ENCODE results near the gene RPS6KA5.

RPS6KA5 gene

DNA sequence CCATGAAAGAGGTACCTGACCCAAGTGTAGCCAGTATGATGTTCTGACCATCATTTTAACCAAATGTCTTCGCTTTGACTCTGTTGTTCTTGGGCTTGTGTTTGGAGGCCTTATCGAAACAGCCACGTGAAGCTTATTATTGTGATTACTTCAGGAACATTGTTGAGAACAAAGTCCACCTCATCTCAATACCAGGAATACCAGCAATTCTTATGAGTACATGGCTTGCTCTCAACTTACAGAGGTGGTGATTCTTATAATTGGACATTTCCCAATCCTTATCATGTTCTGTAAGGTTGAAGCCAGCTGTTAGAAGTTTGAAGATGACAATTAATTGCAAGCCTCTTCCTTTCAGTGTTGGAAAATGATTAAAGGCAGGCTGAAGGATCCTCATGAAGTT is 21.8 kb upstream of the RPS6KA5 start:
- TF ChIP-seq, protein P1, sequence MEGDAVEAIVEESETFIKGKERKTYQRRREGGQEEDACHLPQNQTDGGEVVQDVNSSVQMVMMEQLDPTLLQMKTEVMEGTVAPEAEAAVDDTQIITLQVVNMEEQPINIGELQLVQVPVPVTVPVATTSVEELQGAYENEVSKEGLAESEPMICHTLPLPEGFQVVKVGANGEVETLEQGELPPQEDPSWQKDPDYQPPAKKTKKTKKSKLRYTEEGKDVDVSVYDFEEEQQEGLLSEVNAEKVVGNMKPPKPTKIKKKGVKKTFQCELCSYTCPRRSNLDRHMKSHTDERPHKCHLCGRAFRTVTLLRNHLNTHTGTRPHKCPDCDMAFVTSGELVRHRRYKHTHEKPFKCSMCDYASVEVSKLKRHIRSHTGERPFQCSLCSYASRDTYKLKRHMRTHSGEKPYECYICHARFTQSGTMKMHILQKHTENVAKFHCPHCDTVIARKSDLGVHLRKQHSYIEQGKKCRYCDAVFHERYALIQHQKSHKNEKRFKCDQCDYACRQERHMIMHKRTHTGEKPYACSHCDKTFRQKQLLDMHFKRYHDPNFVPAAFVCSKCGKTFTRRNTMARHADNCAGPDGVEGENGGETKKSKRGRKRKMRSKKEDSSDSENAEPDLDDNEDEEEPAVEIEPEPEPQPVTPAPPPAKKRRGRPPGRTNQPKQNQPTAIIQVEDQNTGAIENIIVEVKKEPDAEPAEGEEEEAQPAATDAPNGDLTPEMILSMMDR (IDR thresholded peaks at IDR 0.05; ENCODE audit: insufficient read depth, missing control alignments), result no peak
- DNase-seq (ENCODE audit: insufficient read length, low spot score) (no peak), FAIRE-seq (no peak)

DNA sequence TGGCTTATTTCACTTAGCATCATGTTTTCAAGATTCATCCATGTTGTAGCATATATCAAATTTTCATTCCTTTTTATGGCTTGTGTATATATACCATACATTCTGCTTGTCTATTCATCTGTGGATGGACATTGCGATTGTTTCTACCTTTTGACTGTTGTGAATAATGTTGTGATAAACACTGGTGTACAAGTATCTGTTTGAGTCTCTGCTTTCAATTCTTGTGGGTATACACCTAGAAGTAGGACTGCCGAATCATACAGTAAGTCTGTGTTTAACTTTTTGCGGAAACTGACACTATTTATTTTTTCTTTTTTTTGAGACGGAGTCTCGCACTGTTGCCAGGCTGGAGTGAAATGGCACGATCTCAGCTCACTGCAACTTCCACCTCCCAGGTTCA is 19.6 kb upstream of the RPS6KA5 start:
- TF ChIP-seq, protein P1 (IDR thresholded peaks at IDR 0.05; ENCODE audit: insufficient read depth, missing control alignments), result no peak
- FAIRE-seq (no peak), DNase-seq (ENCODE audit: insufficient read length, low spot score) (no peak)

DNA sequence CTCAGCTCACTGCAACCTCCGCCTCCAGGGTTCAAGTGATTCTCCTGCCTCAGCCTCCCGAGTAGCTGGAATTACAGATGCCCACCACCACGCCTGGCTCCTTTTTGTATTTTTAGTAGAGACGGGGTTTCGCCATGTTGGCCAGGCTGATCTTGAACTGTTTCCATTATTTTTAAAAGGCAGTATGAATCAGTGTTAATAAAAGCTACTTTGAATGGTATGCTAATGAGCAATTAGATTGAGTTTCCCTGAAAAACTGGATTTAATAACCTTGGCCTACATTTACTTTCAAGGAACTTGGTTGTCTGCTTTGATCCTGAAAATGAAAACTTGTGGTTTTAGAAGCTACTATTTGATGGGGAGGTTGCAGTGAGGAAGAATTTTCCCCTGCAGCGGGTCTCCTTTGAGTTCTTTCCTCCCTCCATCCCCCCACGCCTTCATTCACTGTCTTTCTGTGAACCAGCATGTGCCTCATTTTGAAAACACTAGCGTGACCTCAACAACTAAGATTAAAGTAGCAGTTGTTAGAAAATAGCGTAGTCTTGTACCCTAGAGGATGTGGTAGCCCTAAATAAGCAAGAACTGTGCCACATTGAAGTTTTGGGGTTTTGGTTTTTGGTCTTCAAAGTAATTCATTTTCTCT is 17.8 kb upstream of the RPS6KA5 start:
- DNase-seq (ENCODE audit: insufficient read length, low spot score) (no peak), FAIRE-seq (no peak)
- TF ChIP-seq, protein P1 (IDR thresholded peaks at IDR 0.05; ENCODE audit: insufficient read depth, missing control alignments), result no peak

DNA sequence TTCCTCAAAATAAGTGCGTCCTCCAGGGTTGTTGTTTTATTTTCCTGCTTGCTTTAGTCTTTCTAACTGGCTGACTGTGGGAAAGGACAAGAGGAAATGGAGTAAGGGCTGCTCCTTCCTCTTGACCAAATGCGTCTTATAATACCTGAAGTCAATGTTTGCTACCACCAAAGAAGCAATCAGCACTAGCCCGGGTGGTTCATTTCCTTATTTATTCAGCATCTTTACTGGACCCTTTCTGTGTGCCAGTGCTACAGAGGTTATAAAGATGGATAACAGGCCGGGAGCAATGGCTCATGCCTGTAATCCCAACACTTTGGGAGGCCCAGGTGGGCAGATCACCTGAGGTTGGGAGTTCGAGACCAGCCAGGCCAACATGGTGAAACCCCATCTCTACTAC is 15.1 kb upstream of the RPS6KA5 start:
- TF ChIP-seq, protein P1 (IDR thresholded peaks at IDR 0.05; ENCODE audit: insufficient read depth, missing control alignments), result no peak
- FAIRE-seq (no peak), DNase-seq (ENCODE audit: insufficient read length, low spot score) (no peak)

DNA sequence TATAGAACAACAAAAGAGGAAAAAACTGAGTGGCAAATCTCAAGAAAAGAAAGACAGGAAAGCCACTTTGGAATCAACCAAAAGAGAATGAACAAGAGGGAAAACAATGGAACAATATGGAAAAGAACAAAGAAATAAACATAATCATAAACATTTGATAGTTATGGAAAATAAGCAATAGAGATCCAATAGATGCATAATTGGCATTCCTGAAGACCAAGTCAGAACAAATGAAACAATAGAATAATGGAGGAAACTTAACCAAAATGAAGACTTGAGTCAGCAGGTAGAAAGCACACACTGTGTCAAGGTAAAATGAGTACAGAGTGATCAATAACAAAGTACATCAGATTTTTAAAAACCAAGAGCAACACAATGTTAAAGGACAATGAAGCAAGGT is 10.1 kb upstream of the RPS6KA5 start:
- FAIRE-seq (no peak), DNase-seq (ENCODE audit: insufficient read length, low spot score) (no peak)
- TF ChIP-seq, protein P1 (IDR thresholded peaks at IDR 0.05; ENCODE audit: insufficient read depth, missing control alignments), result no peak

DNA sequence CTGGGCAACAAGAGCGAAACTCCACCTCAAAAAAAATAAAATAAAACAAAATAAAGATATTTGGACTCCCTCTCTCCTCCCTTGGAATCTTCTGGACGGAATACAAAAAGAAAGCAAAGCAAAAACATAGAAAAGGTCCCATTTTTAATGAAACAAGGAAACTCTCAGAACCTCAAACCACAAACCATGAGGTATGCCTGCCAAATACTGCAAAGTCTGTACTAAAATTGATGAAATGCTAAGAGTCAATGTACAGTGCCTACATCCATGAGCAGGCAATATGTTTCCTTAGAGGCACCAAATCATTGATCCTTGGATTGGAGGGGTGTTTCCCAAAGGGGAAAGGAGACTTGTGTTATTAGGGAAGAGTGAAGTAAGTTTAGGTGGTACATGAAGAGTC is 8.2 kb upstream of the RPS6KA5 start:
- FAIRE-seq (no peak), DNase-seq (ENCODE audit: insufficient read length, low spot score) (no peak)
- TF ChIP-seq, protein P1 (IDR thresholded peaks at IDR 0.05; ENCODE audit: insufficient read depth, missing control alignments), result no peak

DNA sequence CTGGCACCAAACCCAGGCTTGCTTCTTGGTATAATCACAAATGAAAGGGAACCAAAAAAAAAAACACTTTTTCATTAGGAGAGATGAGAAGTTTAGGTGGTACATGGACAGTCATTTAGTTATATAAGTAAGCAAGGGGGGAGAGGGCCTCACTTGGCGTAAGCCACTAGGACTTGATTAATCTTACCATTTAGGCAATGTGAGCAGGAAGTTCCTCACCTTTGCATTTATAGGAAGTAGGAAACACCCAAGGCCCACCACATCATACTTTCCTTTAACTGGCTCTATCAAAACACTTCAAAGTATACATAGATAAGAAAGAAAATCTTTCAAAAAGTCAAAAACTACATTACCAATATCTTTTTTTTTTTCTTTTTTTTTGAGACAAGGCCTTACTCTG is 6.7 kb upstream of the RPS6KA5 start:
- DNase-seq (ENCODE audit: insufficient read length, low spot score) (no peak), FAIRE-seq (no peak)
- TF ChIP-seq, protein P1 (IDR thresholded peaks at IDR 0.05; ENCODE audit: insufficient read depth, missing control alignments), result no peak

All from D721Med (cell line).